ENCODE data around the gene MED25.
A peak's percentile ranks its signal among the peaks of the same experiment; 100 is the strongest.

Gene MED25

GRCh38 chr19:49838885-49839588, 20.9 kb downstream of the MED25 start:
- H3K36me3 Mint-ChIP-seq = peaks cover 53% of the 10 kb centered on the region
- no peak overlapping the region for H3K27ac Mint-ChIP-seq
- H3K4me1 Mint-ChIP-seq = peaks cover 19% of the 10 kb centered on the region
- no peak overlapping the region for H3K4me3 Mint-ChIP-seq
- ATAC-seq = no peak
- H3K27me3 Mint-ChIP-seq = no peaks in the 10 kb centered on the region
- H3K9me3 Mint-ChIP-seq = no peaks in the 10 kb centered on the region

- no peak for ATAC-seq
- peaks cover 49% of the 10 kb centered on the region for H3K36me3 Mint-ChIP-seq
- H3K27ac Mint-ChIP-seq = no peak overlapping the region
- peaks cover 26% of the 10 kb centered on the region for H3K4me1 Mint-ChIP-seq
- no peak overlapping the region for H3K4me3 Mint-ChIP-seq
- no peaks in the 10 kb centered on the region for H3K9me3 Mint-ChIP-seq
- no peaks in the 10 kb centered on the region for H3K27me3 Mint-ChIP-seq
Observed at GRCh38 chr19:49839713-49840112, 21.6 kb downstream of the MED25 start.

DNA sequence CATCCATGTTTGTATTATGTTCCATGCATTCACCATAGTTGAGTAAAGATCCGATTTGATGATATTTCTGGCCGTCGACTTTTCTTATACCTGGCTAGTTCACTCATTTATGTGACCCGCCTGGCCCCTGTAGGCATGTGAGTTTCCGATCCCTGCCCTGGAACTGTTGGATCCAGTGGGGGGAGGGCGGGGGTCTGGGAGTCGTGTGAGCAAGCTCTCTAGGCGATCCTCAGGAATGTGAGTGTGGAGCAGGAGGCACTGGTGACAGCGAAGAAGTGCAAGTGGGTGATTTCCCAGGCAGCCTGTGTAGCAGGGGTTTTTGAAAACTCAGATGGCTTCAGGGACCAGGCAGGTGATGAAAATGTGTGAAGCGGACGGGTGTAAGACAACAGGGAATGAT, 22.2 kb downstream of the MED25 start:
- Mint-ChIP-seq H3K36me3 (peaks cover 42% of the 10 kb centered on the region), H3K27me3 (no peaks in the 10 kb centered on the region), H3K4me3 (no peak overlapping the region), H3K9me3 (no peaks in the 10 kb centered on the region), H3K4me1 (peaks cover 32% of the 10 kb centered on the region), H3K27ac (peak overlapping the region; percentile 20)
- no peak for ATAC-seq

DNA sequence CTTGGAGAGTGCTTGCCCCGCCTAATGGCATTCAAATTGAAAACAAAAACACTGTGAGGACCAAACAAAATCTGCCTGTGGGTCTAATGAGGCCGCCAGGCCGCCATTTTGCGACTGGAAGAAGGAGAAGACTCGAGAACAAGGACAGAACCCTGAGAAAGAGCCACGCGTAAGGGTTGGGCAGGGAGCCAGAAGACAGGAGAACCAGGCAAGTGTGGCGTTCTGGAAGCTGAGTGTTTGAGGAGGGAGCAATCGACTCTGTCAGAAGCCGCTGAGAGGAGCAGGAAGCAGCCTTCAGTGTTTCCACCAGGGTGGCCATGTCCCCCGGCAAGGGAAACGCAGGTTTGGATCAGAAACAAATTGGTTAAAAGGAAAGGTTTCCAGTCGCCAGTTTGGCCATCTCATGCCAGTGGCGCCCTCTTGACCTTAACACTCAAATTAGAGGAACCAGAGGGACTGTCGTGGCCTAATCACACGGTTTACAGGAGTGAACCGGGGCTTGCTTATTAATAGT, 22.7 kb downstream of the MED25 start:
- H3K27ac Mint-ChIP-seq = peak overlapping the region; percentile 20
- H3K4me1 Mint-ChIP-seq = peaks cover 32% of the 10 kb centered on the region
- H3K4me3 Mint-ChIP-seq = no peak overlapping the region
- no peaks in the 10 kb centered on the region for H3K9me3 Mint-ChIP-seq
- ATAC-seq = no peak
- H3K27me3 Mint-ChIP-seq = no peaks in the 10 kb centered on the region
- peaks cover 40% of the 10 kb centered on the region for H3K36me3 Mint-ChIP-seq

DNA sequence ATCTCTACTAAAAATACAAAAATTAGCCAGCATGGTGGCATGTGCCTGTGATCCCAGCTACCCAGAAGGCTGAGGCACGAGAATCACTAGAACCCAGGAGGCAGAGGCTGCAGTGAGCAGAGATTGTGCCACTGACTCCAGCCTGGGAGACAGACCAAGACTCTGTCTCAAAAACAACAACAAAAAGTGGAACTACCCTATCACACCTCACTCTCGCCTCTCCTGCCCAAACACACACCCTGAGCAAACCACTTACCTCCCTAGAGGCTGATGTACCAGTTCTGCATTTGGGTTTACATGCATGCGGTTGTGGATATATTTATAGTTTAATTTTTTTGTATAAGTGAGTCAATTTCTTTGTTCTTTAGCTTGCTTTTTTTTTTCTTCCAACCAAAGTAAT, 25.2 kb downstream of the MED25 start:
- H3K9me3 Mint-ChIP-seq = no peaks in the 10 kb centered on the region
- H3K27me3 Mint-ChIP-seq = no peaks in the 10 kb centered on the region
- H3K36me3 Mint-ChIP-seq = peaks cover 25% of the 10 kb centered on the region
- peak overlapping the region; percentile 78 for H3K27ac Mint-ChIP-seq
- peak overlapping the region; percentile 50 for H3K4me3 Mint-ChIP-seq
- H3K4me1 Mint-ChIP-seq = peaks cover 36% of the 10 kb centered on the region
- ATAC-seq = peak; percentile 99

DNA sequence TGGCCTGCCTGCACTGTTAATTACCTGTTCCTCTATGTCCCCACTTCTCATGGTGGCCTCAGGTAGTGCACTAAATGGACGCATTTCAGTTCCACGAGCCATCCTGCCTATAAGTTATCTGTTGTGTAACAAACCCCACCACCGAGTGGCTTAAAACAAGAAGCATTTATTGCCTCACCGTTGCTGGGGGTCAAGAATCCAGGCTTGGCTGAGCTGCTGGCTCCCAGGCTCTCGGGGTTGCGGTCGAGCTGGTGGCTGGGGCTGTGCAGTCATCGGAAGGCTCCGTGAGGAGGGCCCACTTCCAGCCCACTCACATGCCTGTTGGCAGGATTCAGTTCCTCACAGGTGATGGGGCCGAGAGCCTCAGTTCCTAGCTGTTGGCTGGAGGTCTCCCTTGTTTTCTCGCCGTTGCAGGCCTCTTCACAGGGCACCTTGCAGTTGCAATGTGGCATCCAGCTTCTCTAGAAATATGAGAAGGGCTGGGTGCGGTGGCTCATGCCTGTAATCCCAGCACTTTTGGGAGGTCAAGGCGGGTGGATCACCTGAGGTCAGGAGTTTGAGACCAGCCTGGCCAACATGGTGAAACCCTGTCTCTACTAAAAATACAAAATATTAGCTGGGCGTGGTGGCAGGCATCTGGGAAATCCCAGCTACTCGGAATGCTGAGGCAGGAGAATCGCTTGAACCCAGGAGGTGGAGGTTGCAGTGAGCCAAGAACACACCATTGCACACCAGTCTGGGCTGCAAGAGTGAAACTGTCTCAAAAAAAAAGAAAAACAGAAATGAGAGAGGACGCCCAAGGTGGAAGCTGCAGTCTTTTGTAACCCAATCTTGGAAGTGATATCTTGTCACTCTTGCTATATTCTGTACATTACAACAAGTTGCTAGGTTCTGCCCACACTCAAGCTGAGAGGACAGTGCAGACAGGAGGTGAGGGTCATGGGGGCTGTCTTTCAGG, 26.3 kb downstream of the MED25 start:
- Mint-ChIP-seq H3K27me3 (no peaks in the 10 kb centered on the region), H3K4me1 (peaks cover 48% of the 10 kb centered on the region), H3K4me3 (peak overlapping the region; percentile 62), H3K36me3 (peaks cover 19% of the 10 kb centered on the region), H3K9me3 (peaks cover 4% of the 10 kb centered on the region), H3K27ac (peak overlapping the region; percentile 78)
- ATAC-seq = no peak

GRCh38 chr19:49845414-49845813, 27.3 kb downstream of the MED25 start:
- Mint-ChIP-seq H3K9me3 (peaks cover 4% of the 10 kb centered on the region), H3K4me3 (no peak overlapping the region), H3K27ac (peak overlapping the region; percentile 78), H3K27me3 (no peaks in the 10 kb centered on the region), H3K36me3 (peaks cover 12% of the 10 kb centered on the region), H3K4me1 (peaks cover 56% of the 10 kb centered on the region)
- no peak for ATAC-seq

DNA sequence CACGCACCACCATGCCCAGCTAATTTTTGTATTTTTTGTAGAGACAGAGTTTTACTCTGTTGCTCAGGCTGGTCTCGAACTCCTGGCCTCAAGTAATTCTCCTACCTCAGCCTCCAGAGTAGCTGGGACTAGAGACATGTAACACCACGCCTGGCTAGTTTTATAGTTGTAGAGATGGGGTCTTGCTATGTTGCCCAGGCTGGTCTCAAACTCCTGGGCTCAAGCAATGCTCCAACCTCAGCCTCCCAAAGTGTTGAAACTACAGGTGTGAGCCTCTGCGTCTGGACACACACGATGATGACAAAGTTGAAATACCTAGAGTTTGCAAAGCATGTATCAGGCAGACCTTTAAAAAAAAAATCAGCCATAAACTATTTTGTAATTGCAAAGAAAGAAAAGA, 28.3 kb downstream of the MED25 start:
- H3K36me3 Mint-ChIP-seq = peaks cover 6% of the 10 kb centered on the region
- H3K4me3 Mint-ChIP-seq = no peak overlapping the region
- H3K9me3 Mint-ChIP-seq = peaks cover 4% of the 10 kb centered on the region
- ATAC-seq = no peak
- H3K4me1 Mint-ChIP-seq = peaks cover 56% of the 10 kb centered on the region
- H3K27me3 Mint-ChIP-seq = no peaks in the 10 kb centered on the region
- H3K27ac Mint-ChIP-seq = peak overlapping the region; percentile 42

DNA sequence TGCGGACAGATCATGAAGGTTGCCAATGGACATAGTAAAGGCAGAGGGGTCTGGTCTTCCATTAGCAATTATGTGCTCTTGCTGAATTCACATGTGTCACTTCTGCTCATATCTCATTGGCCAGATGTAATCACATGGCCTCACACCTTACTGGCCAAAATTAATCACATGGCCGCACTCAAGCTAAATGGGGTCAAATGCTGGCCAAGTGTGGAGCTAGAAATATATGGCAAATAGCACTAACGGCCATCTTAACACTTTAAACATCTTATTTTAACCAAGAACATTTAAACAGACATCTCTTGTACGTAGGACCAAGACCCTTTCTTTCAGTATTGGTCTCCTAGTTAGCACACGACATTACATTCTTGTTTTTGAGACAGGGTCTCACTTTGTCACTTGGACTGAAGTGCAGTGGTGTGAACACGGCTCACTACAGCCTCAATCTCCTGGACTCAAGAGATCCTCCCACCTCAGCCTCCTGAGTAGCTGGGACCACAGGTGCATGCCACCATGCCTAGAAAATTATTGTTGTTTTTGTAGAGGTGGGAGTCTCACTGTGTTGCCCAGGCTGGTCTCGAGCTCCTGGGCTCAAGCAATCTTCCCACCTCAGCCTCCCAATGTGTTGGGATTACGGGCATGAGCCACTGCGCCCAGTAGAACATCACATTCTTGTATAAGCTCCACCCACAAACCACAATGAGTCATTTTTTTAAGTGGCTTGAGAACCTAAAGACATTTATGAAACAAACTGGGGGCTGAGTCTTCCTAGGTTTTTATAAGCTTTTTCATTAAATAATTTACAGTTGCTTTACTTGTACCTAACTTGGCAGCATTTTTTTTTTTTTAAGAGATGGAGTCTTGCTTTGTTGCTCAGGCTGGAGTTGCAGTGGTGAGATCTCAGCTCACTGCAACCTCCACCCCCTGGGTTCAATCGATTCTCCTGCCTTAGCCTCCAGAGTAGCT, 29.9 kb downstream of the MED25 start:
- Mint-ChIP-seq H3K36me3 (peaks cover 6% of the 10 kb centered on the region), H3K4me1 (peaks cover 60% of the 10 kb centered on the region), H3K27me3 (no peaks in the 10 kb centered on the region), H3K27ac (peak overlapping the region; percentile 49), H3K4me3 (no peak overlapping the region), H3K9me3 (peaks cover 4% of the 10 kb centered on the region)
- ATAC-seq = no peak

DNA sequence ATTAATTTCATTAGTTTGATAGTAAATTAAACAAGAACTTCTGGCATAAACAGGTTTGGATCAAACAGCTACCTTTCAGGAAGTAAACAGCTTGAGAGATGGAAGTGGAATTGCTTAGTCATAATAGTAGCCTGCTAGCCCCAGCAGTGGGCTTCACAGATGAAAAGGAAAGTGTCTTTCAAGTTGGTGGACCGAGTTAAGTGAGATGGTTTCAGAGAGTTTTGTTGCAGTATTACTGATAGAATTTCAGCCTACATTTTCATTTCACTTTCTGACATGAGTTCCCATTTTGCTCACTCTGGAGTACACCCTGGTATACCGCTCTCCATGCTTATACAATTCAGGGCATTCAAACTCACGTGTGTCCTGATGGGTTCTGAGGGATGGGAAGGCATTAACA, 30.8 kb downstream of the MED25 start:
- Mint-ChIP-seq H3K27me3 (no peaks in the 10 kb centered on the region), H3K36me3 (peaks cover 6% of the 10 kb centered on the region), H3K4me1 (peaks cover 60% of the 10 kb centered on the region), H3K4me3 (peak overlapping the region; percentile 50), H3K27ac (peak overlapping the region; percentile 49), H3K9me3 (peaks cover 4% of the 10 kb centered on the region)
- no peak for ATAC-seq

- no peaks in the 10 kb centered on the region for H3K27me3 Mint-ChIP-seq
- H3K36me3 Mint-ChIP-seq = peaks cover 6% of the 10 kb centered on the region
- H3K27ac Mint-ChIP-seq = peak overlapping the region; percentile 95
- H3K4me1 Mint-ChIP-seq = peaks cover 56% of the 10 kb centered on the region
- peak overlapping the region; percentile 96 for H3K4me3 Mint-ChIP-seq
- peaks cover 4% of the 10 kb centered on the region for H3K9me3 Mint-ChIP-seq
- no peak for ATAC-seq
Observed at GRCh38 chr19:49849433-49850220, 31.5 kb downstream of the MED25 start.

DNA sequence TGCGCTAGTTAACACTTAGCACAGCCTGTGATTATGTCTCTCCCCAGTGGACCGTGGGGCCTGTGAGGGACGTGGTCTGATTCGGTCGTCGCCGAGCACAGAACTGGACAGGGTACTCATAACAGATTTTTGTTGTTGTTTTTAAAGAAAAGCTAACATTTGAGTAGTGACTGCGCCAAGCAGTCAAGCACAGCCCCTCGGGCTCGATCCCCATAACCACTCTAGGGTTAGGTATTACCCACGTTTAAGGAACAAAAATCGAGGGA, 32.1 kb downstream of the MED25 start:
- Mint-ChIP-seq H3K27me3 (no peaks in the 10 kb centered on the region), H3K4me1 (peaks cover 54% of the 10 kb centered on the region), H3K9me3 (peaks cover 4% of the 10 kb centered on the region), H3K36me3 (peaks cover 8% of the 10 kb centered on the region), H3K4me3 (peak overlapping the region; percentile 96), H3K27ac (peak overlapping the region; percentile 95)
- no peak for ATAC-seq

GRCh38 chr19:49850487-49851342, 32.6 kb downstream of the MED25 start, which contains the start of gene PTOV1:
Gene PTOV1, plus strand, starts transcription at chr19:49851159.
- peak within 1 kb of the TSS; percentile 96 for H3K4me3 Mint-ChIP-seq
- H3K27me3 Mint-ChIP-seq = no peaks in the 10 kb centered on the region
- peaks cover 4% of the 10 kb centered on the region for H3K9me3 Mint-ChIP-seq
- ATAC-seq = peak; percentile 94
- H3K36me3 Mint-ChIP-seq = peaks cover 14% of the 10 kb centered on the region
- peaks cover 57% of the 10 kb centered on the region for H3K4me1 Mint-ChIP-seq
- H3K27ac Mint-ChIP-seq = peak within 1 kb of the TSS; percentile 95
